HG02943 (cell line): ENCODE data around the gene FHOD1.

Experiments
- ATAC-seq: cut with Tn5 transposase; IDR thresholded peaks from one replicate; pipeline ENCODE4 v1.9.1; 2021; ENCODE audit warnings: mild to moderate bottlenecking, low read depth, moderate library complexity; ENCODE audit not compliant: unreplicated experiment

The FHOD1 gene

GRCh38 chr16:67194260-67194659 is 53.0 kb downstream of the FHOD1 start:
- ATAC-seq, result no peak

- ATAC-seq, result no peak
Measured at GRCh38 chr16:67193536-67193935, 53.7 kb downstream of the FHOD1 start.

- ATAC-seq, result no peak
Measured at GRCh38 chr16:67192781-67193361, 54.4 kb downstream of the FHOD1 start.

GRCh38 chr16:67191995-67192681 is 55.1 kb downstream of the FHOD1 start, which contains the start of gene E2F4:
Gene E2F4 (plus strand): TSS chr16:67192155. CDS start chr16:67192228, 73 bp downstream.
- ATAC-seq, result peak; percentile 79

GRCh38 chr16:67191411-67191994 is 55.8 kb downstream of the FHOD1 start:
- ATAC-seq, result peak; percentile 8

GRCh38 chr16:67190448-67191399 is 56.6 kb downstream of the FHOD1 start:
- ATAC-seq, result no peak

- no peak for ATAC-seq
Measured at GRCh38 chr16:67190041-67190440, 57.2 kb downstream of the FHOD1 start, which contains the start of gene EXOC3L1. Gene EXOC3L1 (minus strand): TSS chr16:67190136. CDS start chr16:67189676, 460 bp downstream.

DNA sequence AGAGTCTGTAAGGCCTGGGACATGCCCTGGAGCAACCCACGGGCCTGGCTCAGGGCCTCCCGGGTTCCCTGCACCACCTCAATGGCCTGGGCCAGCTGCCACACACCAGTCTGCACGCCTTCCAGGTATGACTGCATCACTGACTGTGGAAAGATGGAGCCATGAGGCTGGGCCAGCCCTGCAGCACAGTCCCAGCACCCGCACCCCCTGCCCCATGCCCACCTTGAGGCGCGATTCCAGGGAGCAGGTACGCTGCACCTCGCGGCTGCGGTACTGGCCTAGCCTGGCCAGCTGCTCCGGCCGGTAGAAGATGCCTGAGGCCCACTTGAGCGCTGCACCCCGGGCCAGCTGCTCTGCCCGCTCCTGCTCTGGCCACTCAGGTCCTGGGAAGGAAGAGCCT is 58.5 kb downstream of the FHOD1 start:
- no peak for ATAC-seq

DNA sequence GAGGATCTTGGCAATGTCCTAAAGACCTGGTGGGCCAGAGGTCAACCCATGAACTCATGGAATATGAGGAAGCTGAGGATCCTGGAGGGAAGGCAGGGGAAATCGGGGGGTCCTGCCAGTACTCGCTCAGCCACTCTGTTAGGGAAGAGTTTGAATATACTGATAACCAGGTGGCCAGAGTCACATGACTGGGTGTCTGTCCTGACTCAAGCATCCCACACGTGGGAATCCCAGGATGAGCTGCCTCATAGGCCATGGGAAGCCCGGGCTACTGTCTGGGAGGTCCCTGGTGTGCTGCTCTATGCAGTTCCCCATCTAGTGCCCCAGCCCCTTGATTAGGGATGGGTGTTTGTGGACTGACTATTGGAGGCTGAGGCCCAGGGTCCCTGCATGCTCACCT is 59.0 kb downstream of the FHOD1 start:
- ATAC-seq, result no peak

- no peak for ATAC-seq
Measured at GRCh38 chr16:67187175-67187890, 59.9 kb downstream of the FHOD1 start.

DNA sequence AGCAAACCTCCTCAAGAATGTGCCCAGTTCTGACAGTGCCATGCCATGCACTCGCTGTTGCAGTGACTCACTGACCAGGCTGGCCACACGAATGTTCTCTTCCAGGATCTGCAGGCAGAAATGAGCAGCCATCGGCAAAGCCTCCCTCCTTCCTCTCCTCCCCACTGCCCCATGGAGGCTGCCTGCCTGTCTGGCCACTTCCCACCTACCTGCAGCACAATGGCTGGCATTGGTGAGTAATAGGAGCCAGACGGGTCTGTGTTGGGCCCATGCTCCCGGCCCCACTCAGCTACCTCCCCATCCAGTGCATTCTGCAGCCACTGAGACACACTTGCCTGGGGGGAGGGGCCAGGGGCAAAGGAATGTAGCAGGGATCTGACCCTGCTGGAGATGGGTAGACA is 60.7 kb downstream of the FHOD1 start:
- no peak for ATAC-seq

- ATAC-seq, result no peak
Measured at GRCh38 chr16:67185651-67186134, 61.6 kb downstream of the FHOD1 start.

- ATAC-seq, result no peak
Measured at GRCh38 chr16:67184995-67185650, 62.2 kb downstream of the FHOD1 start.

GRCh38 chr16:67184453-67184994 is 62.8 kb downstream of the FHOD1 start:
- ATAC-seq, result no peak

DNA sequence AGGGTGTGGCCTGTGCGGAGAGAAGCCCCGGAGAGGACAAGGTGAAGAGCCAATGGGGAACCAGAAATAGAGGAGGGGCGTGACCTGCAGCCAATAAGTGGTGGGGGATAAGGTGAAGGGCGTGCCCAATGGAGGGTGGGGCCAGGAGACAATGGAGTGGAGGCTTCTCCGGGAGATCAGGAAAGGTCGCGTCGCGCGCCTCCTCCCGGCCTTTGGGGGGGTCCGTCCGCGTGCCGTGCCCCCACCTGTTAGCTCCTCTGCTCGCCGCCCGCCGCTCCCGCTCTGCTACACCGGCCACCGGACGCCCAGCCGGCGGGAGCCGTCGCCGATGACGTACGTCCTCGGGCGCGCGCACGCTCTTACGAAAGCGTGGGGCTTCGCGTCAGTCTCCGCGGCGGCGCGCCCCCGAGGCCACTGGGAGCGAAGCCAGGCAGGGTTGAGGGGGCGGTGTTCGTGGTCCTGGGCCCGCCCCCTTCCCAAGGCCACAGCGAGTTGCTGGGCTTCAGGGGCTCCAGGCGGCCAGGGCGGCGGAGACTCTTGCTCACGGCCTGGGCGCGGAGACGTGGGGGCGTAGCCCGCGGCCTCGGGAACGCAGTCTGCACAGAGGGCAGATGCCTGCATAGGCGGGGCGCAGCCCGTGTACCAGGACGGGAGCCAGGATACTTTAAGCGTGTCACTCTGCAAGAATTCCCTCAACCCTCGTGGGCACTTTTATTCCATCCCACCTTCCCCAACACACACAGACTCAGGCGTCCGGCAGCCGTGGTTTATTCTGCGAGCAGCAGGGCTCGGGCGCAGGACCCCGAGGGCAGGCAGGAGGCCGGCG is 63.4 kb downstream of the FHOD1 start, which contains the start of gene MATCAP1:
MATCAP1 (minus strand) TSS at position 337 of the 826 bp plus-strand sequence. CDS start 3,353 bp downstream, outside the sequence.
- ATAC-seq, result peak; percentile 94

- ATAC-seq, result no peak
Measured at GRCh38 chr16:67183284-67183626, 64.0 kb downstream of the FHOD1 start.

- no peak for ATAC-seq
Measured at GRCh38 chr16:67182288-67182687, 65.0 kb downstream of the FHOD1 start.

DNA sequence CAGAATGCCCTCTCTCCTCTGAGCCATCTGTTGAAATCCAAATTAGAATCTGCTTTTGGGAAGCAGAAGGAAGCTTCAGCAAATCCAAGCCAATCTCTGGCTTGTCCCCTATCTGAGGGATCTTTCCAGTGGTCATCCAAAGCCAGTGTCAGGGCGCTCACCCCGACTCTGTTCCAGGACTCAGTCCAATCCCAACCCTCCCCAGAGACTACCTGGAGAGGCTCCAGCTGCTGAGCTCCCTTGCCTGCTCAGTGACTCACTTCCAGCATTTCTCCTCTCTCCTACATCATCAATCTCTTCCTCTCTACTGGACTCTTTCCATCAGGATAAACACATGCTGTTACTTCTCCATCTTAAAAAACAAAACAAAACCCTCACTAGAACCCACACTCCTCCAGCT is 65.9 kb downstream of the FHOD1 start:
- ATAC-seq, result no peak
